HepG2 (cell line): ENCODE results near the gene KIRREL3. TPM values are rescaled to one million over a fixed set of nuclear protein-coding genes. Genes with fewer than 3 reads are reported as not detected.

Experiments used
- ATAC-seq: fragments of 200-7000 bp; cut with Tn5 transposase; 3 replicates; pipeline ENCODE4 v1.9.1; 2020; ENCODE audit warnings: mild to moderate bottlenecking, moderate library complexity
- BruUV-seq: library from RNA; stranded (reverse); fragments of 400-500 nt; replicated peaks from 2 replicates; lab custom pipeline; 2021; lab: Mats Ljungman, UMichigan
- CTCF ChIA-PET: fragments of 300-600 bp; formaldehyde crosslinking; extraction: SDS; loops from one replicate; lab custom pipeline; 2021; ENCODE audit warnings: low total read pairs, inconsistent platforms, low intra/inter-chr PET ratio; lab: Yijun Ruan, JAX
- POLR2A ChIA-PET: fragments of 350-600 bp; sonication (Branson Sonifier 250); formaldehyde crosslinking; loops from one replicate; lab custom pipeline; 2020; ENCODE audit warnings: antibody characterized with exemption, inconsistent platforms; lab: Yijun Ruan, JAX
- DNase-seq: peaks from one replicate; pipeline ENCODE4 v3.0.0-alpha.2; 2015; ENCODE audit warnings: low spot score
- FAIRE-seq: peaks from 3 replicates; lab custom pipeline; 2011; peaks lifted over from hg19 to GRCh38; lab: Jason Lieb, UNC
- H2AFZ ChIP-seq: one replicate; pipeline ENCODE4 v1.6.1; 2011; ENCODE audit warnings: low read length, inconsistent platforms
- H3K27ac ChIP-seq: fragments of 300-600 bp; 3 replicates; pipeline ENCODE4 v1.8.0; 2011; ENCODE audit warnings: mixed run types, mild to moderate bottlenecking, mixed read lengths, low read length, inconsistent platforms; ENCODE audit not compliant: insufficient read depth; ENCODE audit errors: extremely low read length
- H3K27me3 ChIP-seq, 2 experiments: fragments of 200-600 bp in 1 of 2; 2 replicates in 1 of 2; 3 replicates in 1 of 2; pipeline versions ENCODE4 v1.6.0 to v1.8.0; 2011; ENCODE audit warnings: low read length in 2 of 2, mild to moderate bottlenecking in 2 of 2, moderate library complexity in 2 of 2, inconsistent platforms in 1 of 2; ENCODE audit not compliant: insufficient read depth in 2 of 2, control insufficient read depth in 1 of 2
- H3K36me3 ChIP-seq, 2 experiments: fragments of 200-600 bp in 1 of 2; replicated peaks in 1 of 2; 2 replicates in 1 of 2; 3 replicates in 1 of 2; pipeline versions ENCODE4 v1.5.1 to v1.8.0; 2011; ENCODE audit warnings: low read length in 2 of 2, inconsistent platforms in 1 of 2; ENCODE audit not compliant: insufficient read depth in 2 of 2, control insufficient read depth in 1 of 2
- H3K4me1 ChIP-seq: 2 replicates; pipeline ENCODE4 v1.5.1; 2012; ENCODE audit warnings: low read length, inconsistent platforms; ENCODE audit not compliant: insufficient read depth
- H3K4me2 ChIP-seq: 2 replicates; pipeline ENCODE4 v1.6.0; 2011; ENCODE audit warnings: low read depth, low read length, inconsistent platforms
- H3K4me3 ChIP-seq, 3 experiments: fragments of 200-600 bp in 1 of 3; sonication (generic), shearing (Covaris generic) in 1 of 3; replicated peaks in 1 of 3; 2 replicates each; pipeline ENCODE4 v1.5.1; 2011 to 2016; ENCODE audit warnings: low read length in 3 of 3, inconsistent platforms in 2 of 3, low read depth in 2 of 3, mild to moderate bottlenecking in 2 of 3, control low read depth in 1 of 3, mixed read lengths in 1 of 3; ENCODE audit not compliant: insufficient read depth in 1 of 3
- H3K79me2 ChIP-seq: one replicate; pipeline ENCODE4 v1.6.1; 2011; ENCODE audit warnings: low read length, inconsistent platforms; ENCODE audit not compliant: insufficient read depth
- H3K9ac ChIP-seq: 2 replicates; pipeline ENCODE4 v1.6.0; 2011; ENCODE audit warnings: mild to moderate bottlenecking, low read depth, low read length, inconsistent platforms; ENCODE audit not compliant: insufficient read depth
- H3K9me3 ChIP-seq: 2 replicates; pipeline ENCODE4 v1.5.1; 2012; ENCODE audit warnings: mild to moderate bottlenecking, low read length
- H4K20me1 ChIP-seq: 2 replicates; pipeline ENCODE4 v1.6.0; 2011; ENCODE audit warnings: inconsistent platforms, mild to moderate bottlenecking, low read length, moderate library complexity; ENCODE audit not compliant: insufficient read depth
- EEA1 ChIP-seq: sonication (generic); formaldehyde crosslinking; IDR thresholded peaks from 2 replicates; pipeline ENCODE4 v1.5.1; 2020; ENCODE audit warnings: mild to moderate bottlenecking, missing genetic modification reagents, borderline replicate concordance
- MAFK ChIP-seq, 2 experiments: IDR thresholded peaks in 1 of 2; conservative IDR thresholded peaks in 1 of 2; 2 replicates each; pipeline ENCODE4 v1.6.1; 2011; ENCODE audit warnings: improper control_type of control experiment in 2 of 2, low read length in 2 of 2
- MTF2 ChIP-seq: sonication (generic); formaldehyde crosslinking; IDR thresholded peaks from 2 replicates; pipeline ENCODE4 v1.5.0; 2020; ENCODE audit warnings: missing genetic modification reagents, borderline replicate concordance
- NR1H2 ChIP-seq: sonication (generic); formaldehyde crosslinking; IDR thresholded peaks from 2 replicates; pipeline ENCODE4 v1.8.1; 2022; ENCODE audit warnings: low read depth, missing genetic modification reagents, borderline replicate concordance
- SMAD1 ChIP-seq: sonication (generic); formaldehyde crosslinking; IDR thresholded peaks from 2 replicates; pipeline ENCODE4 v1.4.0; 2020; ENCODE audit warnings: missing genetic modification reagents, low read depth, mild to moderate bottlenecking, borderline replicate concordance
- SSRP1 ChIP-seq: IDR thresholded peaks from 2 replicates; pipeline ENCODE4 v1.6.1; 2016; ENCODE audit warnings: control low read depth
- TCF7 ChIP-seq: sonication (generic); IDR thresholded peaks from 2 replicates; pipeline ENCODE4 v1.6.1; 2016; ENCODE audit warnings: antibody characterized with exemption, low read depth
- ZC3H4 ChIP-seq: sonication (generic); formaldehyde crosslinking; IDR thresholded peaks from 2 replicates; pipeline ENCODE4 v1.4.0; 2020; ENCODE audit warnings: missing genetic modification reagents, borderline replicate concordance
- ZNF331 ChIP-seq: sonication (generic); formaldehyde crosslinking; IDR thresholded peaks from 2 replicates; pipeline ENCODE4 v1.4.0; 2020; ENCODE audit warnings: missing genetic modification reagents
- ZNF441 ChIP-seq: sonication (generic); formaldehyde crosslinking; IDR thresholded peaks from 2 replicates; pipeline ENCODE4 v1.7.0; 2021; ENCODE audit warnings: missing genetic modification reagents, borderline replicate concordance
- ZNF552 ChIP-seq: sonication (generic); formaldehyde crosslinking; IDR thresholded peaks from 2 replicates; pipeline ENCODE4 v1.9.0; 2022; ENCODE audit warnings: missing genetic modification reagents, mild to moderate bottlenecking, borderline replicate concordance
- ZNF678 ChIP-seq: sonication (generic); formaldehyde crosslinking; IDR thresholded peaks from 2 replicates; pipeline ENCODE4 v1.4.0; 2020; ENCODE audit warnings: mild to moderate bottlenecking, missing genetic modification reagents
- ZNF782 ChIP-seq: sonication (generic); formaldehyde crosslinking; IDR thresholded peaks from 2 replicates; pipeline ENCODE4 v1.4.0; 2020; ENCODE audit warnings: missing genetic modification reagents, mild to moderate bottlenecking, borderline replicate concordance
- WGBS: methylation state at CpG from one replicate; pipeline ENCODE4 v1.1.6; 2017; ENCODE audit warnings: low lambda C conversion rate; 5-methylcytosine and 5-hydroxymethylcytosine counted together
- in situ Hi-C: cut with HindIII; loops from 2 replicates; pipeline ENCODE4 v1.10.0; 2017; ENCODE audit warnings: low pct_unique_long_range_greater_than_20kb; ENCODE audit not compliant: extremely low pct_ligation_motif_present
- intact Hi-C: fragments of 100-400 bp; cut with micrococcal nuclease; formaldehyde crosslinking; loops from one replicate; pipeline ENCODE4 v1.10.0; 2022; ENCODE audit not compliant: unreplicated experiment
- polyA plus RNA-seq, 8 experiments: library from polyadenylated mRNA; depleted of rRNA in 3 of 8; stranded (reverse) in 7 of 8; unstranded in 1 of 8; fragments of >200 nt; fragmentation: Illumina TruSeq in 4 of 8; extraction: Trizol in 4 of 8; gene quantifications; 2 replicates each; pipeline versions ENCODE4 v1.2.1 to v1.2.3, GENCODE V29; 2011 to 2016; ENCODE audit warnings: low read depth in 4 of 8, missing spikeins in 1 of 8, mixed read lengths in 1 of 8; ENCODE audit not compliant: insufficient read depth in 1 of 8
- total RNA-seq, 5 experiments: library from RNA; depleted of rRNA; stranded (reverse); fragments of >200 nt; fragmentation: Illumina TruSeq; extraction: Trizol; gene quantifications; 2 replicates each; pipeline ENCODE4 v1.2.3, GENCODE V29; 2016; ENCODE audit warnings: low read depth in 1 of 5
- TF ChIP-seq, protein P1 (sequence below), 2 experiments: fragments of 450-650 bp in 1 of 2; sonication (generic) in 1 of 2; formaldehyde crosslinking; IDR thresholded peaks; 2 replicates each; pipeline versions ENCODE4 v1.5.0 to v1.8.0; 2020 to 2022; ENCODE audit warnings: mild to moderate bottlenecking in 1 of 2, missing genetic modification reagents in 1 of 2
- TF ChIP-seq, protein P2 (sequence below): sonication (generic); formaldehyde crosslinking; IDR thresholded peaks from 2 replicates; pipeline ENCODE4 v1.4.0; 2020; ENCODE audit warnings: missing genetic modification reagents, mild to moderate bottlenecking, borderline replicate concordance

Gene KIRREL3
- total and polyA plus RNA-seq, 2 of the 13 experiments (the other 11 are each of a cell fraction or from before 2014, with no cell fraction given) = not detected

DNA sequence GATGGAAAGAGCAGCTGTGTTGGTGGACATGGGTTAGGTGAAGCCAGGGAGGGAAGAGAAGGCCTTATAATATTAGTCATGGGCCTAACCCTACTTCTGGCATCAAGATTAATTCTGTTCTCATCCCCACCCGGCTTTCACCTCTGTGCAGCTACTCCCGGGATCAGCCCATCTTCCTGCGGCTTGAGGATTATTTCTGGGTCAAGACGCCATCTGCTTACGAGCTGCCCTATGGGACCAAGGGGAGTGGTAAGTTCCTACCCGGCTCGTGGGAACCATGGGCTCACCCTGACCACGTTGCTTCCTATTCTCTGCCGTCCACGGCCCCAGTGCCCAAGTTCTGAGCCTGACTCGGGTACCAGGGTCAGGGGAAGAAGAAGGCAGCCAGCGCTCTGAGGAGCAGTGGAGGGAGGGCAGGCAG is 593.5 kb downstream of the KIRREL3 start:
- ATAC-seq = no peak
- ChIA-PET POLR2A (no interaction called here), CTCF (no interaction called here)
- no peaks in the 10 kb centered on the region for H3K9me3 ChIP-seq
- no peaks in the 10 kb centered on the region for H3K79me2 ChIP-seq
- FAIRE-seq = no peak
- TF ChIP-seq ZNF441 = no peak
- TF ChIP-seq SMAD1 (CRISPR knock-in tag) = no peak
- H3K4me3 ChIP-seq = no peak overlapping the region
- DNase-seq = no peak
- H3K36me3 ChIP-seq = peaks cover 11 to 24% of the 10 kb centered on the region in 2 experiments; a peak in 4 of 5 replicates
- no peak overlapping the region for H3K4me2 ChIP-seq
- no TSS peak for BruUV-seq
- no peaks in the 10 kb centered on the region for H3K27me3 ChIP-seq
- no peak overlapping the region for H2AFZ ChIP-seq
- WGBS = 93% methylated on average over 8 of the region's 12 CpGs
- H3K27ac ChIP-seq = no peak overlapping the region
- intact Hi-C loops = no loop called here
- no peaks in the 10 kb centered on the region for H3K4me1 ChIP-seq
- in situ Hi-C loops = no loop called here
- H3K9ac ChIP-seq = no peak overlapping the region
- no peaks in the 10 kb centered on the region for H4K20me1 ChIP-seq

DNA sequence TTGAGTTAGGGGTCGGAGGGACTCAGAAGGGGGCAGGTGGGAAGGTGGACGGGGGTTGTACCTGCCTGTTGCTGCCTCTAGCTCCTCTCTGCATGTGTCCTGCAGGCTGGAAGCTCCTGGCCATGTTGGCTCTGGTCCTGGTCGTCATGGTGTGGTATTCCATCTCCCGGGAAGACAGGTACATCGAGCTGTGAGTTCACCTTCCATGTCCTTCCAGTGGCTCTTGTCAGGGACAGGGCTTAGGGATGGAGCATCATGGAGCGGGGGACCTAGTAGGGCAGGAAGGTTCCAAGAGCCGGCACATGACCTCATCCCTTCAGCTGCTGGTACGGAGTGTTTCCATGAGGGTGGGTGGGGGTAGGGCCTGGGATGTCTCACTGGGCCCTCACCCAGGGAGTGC is 594.2 kb downstream of the KIRREL3 start:
- DNase-seq (no peak), ATAC-seq (no peak), FAIRE-seq (no peak)
- ChIA-PET CTCF (no interaction called here), POLR2A (no interaction called here)
- H3K27ac ChIP-seq = no peak overlapping the region
- no peaks in the 10 kb centered on the region for H3K79me2 ChIP-seq
- no peak overlapping the region for H3K4me3 ChIP-seq
- intact Hi-C loops (no loop called here), in situ Hi-C loops (no loop called here)
- H4K20me1 ChIP-seq = no peaks in the 10 kb centered on the region
- peaks cover 11 to 22% of the 10 kb centered on the region in 2 experiments; a peak in 4 of 5 replicates for H3K36me3 ChIP-seq
- H2AFZ ChIP-seq = no peak overlapping the region
- H3K9me3 ChIP-seq = no peaks in the 10 kb centered on the region
- BruUV-seq = no TSS peak
- 91% methylated on average over 7 of the region's 8 CpGs for WGBS
- no peak for TF ChIP-seq ZNF552 (CRISPR knock-in tag)
- TF ChIP-seq, protein P1, sequence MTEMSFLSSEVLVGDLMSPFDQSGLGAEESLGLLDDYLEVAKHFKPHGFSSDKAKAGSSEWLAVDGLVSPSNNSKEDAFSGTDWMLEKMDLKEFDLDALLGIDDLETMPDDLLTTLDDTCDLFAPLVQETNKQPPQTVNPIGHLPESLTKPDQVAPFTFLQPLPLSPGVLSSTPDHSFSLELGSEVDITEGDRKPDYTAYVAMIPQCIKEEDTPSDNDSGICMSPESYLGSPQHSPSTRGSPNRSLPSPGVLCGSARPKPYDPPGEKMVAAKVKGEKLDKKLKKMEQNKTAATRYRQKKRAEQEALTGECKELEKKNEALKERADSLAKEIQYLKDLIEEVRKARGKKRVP (CRISPR knock-in tag; IDR thresholded peaks at IDR 0.05) = no peak
- TF ChIP-seq NR1H2 (CRISPR knock-in tag) = no peak
- TF ChIP-seq ZNF782 (CRISPR knock-in tag) = no peak
- TF ChIP-seq MAFK (conservative IDR thresholded peaks at IDR 0.05 in 1 of 2, IDR thresholded peaks at IDR 0.05 in 1 of 2; ENCODE audit: low read length in 2 of 2) = no peak
- no peak for TF ChIP-seq TCF7
- no peak for TF ChIP-seq ZNF678 (CRISPR knock-in tag)
- TF ChIP-seq, protein P2, sequence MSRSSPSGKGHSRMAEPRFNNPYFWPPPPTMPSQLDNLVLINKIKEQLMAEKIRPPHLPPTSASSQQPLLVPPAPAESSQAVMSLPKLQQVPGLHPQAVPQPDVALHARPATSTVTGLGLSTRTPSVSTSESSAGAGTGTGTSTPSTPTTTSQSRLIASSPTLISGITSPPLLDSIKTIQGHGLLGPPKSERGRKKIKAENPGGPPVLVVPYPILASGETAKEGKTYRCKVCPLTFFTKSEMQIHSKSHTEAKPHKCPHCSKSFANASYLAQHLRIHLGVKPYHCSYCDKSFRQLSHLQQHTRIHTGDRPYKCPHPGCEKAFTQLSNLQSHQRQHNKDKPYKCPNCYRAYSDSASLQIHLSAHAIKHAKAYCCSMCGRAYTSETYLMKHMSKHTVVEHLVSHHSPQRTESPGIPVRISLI (CRISPR knock-in tag) = no peak
- no peak for TF ChIP-seq SSRP1 (CRISPR knock-in tag)
- TF ChIP-seq ZNF331 (CRISPR knock-in tag) = no peak
- TF ChIP-seq MTF2 (CRISPR knock-in tag) = no peak
- no peak for TF ChIP-seq ZC3H4
- no peak for TF ChIP-seq EEA1 (CRISPR knock-in tag)
- H3K4me1 ChIP-seq = no peaks in the 10 kb centered on the region
- no peak overlapping the region for H3K9ac ChIP-seq
- no peaks in the 10 kb centered on the region for H3K27me3 ChIP-seq
- H3K4me2 ChIP-seq = no peak overlapping the region
